Measurements from ENCODE around the gene ACBD6. TPM values are rescaled to one million over a fixed set of nuclear protein-coding genes. Genes with fewer than 3 reads are reported as not detected.

Gene ACBD6
- total RNA-seq, 1 experiment from 2014 or later, result 73.6 TPM

DNA sequence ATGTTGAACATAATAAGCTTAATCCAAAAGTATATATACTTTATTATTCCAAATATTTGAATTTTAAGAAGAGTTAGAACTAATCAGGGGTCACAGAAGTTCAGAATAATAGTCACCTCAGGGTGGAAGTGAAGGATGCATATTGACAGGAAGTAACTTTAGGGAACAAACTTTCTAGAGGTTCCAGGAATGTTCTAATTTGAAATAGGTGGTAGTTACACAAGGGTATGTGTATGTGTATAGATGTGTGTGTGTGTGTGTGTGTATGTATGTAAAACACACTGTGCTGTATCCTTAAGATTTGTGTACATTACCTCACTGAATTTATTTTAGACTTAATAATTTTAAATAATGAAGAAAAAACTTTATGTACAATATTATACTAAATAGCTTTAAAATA lies 110.4 kb downstream of the ACBD6 start:
- Mint-ChIP-seq H3K36me3 (ENCODE audit: insufficient read depth, unreplicated experiment) (no peaks in the 10 kb centered on the region), H3K4me3 (ENCODE audit: low read depth, unreplicated experiment) (no peak overlapping the region), H3K27me3 (ENCODE audit: unreplicated experiment) (no peaks in the 10 kb centered on the region), H3K4me1 (ENCODE audit: low read depth, unreplicated experiment) (no peaks in the 10 kb centered on the region), H3K27ac (ENCODE audit: unreplicated experiment) (no peak overlapping the region), H3K9me3 (ENCODE audit: low read depth, unreplicated experiment) (no peaks in the 10 kb centered on the region)
- TF ChIP-seq, protein P1, sequence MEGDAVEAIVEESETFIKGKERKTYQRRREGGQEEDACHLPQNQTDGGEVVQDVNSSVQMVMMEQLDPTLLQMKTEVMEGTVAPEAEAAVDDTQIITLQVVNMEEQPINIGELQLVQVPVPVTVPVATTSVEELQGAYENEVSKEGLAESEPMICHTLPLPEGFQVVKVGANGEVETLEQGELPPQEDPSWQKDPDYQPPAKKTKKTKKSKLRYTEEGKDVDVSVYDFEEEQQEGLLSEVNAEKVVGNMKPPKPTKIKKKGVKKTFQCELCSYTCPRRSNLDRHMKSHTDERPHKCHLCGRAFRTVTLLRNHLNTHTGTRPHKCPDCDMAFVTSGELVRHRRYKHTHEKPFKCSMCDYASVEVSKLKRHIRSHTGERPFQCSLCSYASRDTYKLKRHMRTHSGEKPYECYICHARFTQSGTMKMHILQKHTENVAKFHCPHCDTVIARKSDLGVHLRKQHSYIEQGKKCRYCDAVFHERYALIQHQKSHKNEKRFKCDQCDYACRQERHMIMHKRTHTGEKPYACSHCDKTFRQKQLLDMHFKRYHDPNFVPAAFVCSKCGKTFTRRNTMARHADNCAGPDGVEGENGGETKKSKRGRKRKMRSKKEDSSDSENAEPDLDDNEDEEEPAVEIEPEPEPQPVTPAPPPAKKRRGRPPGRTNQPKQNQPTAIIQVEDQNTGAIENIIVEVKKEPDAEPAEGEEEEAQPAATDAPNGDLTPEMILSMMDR (IDR thresholded peaks at IDR 0.05; ENCODE audit: unreplicated experiment), result no peak
- BruUV-seq (replicated peaks), result no TSS peak
- CTCF ChIA-PET, result no interaction called here
- DNase-seq, result no peak
- intact Hi-C loops (cut with micrococcal nuclease; ENCODE audit: unreplicated experiment), result no loop called here

DNA sequence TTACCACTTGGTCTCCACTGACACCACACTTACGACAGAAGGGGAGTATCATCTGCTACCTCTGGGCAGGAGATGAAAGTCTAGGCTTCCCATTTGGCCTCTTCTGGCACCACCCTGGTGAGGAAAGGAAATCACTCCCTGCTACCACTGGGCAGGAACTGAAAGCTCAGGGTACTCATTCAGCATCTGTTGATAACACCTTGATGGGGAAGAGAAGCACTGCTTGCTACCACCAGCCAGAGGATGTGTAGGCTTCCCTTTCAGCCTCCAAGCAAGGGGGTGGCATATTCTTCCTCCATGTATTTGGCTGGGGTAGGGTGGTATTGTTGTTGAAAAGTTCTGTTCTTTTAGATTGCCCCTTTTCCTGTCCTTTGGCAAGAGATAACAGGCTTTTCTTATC lies 115.0 kb downstream of the ACBD6 start:
- no TSS peak for BruUV-seq (replicated peaks)
- Mint-ChIP-seq H3K4me1 (ENCODE audit: low read depth, unreplicated experiment) (peaks cover 26% of the 10 kb centered on the region), H3K9me3 (ENCODE audit: low read depth, unreplicated experiment) (peaks cover 5% of the 10 kb centered on the region)

DNA sequence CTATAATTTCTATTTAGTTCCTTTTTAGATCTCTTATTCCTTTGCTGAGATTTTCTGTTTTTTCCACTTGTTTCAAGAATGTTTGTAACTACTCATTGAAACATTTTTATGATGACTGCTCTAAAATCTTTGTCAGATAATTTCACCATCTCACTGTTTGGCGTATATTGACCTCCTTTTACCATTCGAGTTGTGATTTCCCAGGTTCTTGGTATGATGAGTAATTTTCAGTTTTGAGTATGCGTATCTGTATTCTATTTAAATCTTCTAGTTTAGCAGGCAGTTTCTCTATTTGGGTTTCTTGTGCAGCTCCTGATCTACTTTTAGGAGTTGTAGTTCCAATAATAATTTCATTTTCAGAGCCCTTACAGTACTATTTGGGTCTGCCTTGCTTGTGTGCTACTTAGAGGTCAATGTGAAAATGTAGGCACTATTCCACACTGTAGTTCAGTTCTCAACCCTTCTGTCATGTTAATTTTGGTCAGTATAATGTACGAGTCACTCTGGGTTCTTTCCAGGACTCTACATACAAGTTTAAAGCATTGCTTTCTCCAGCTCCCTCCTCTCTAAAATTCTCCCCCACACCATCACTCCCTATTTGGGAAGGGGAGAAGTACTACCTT lies 115.5 kb downstream of the ACBD6 start:
- no peak for DNase-seq
- Mint-ChIP-seq H3K27ac (ENCODE audit: unreplicated experiment) (no peak overlapping the region), H3K4me1 (ENCODE audit: low read depth, unreplicated experiment) (peaks cover 32% of the 10 kb centered on the region), H3K9me3 (ENCODE audit: low read depth, unreplicated experiment) (peaks cover 5% of the 10 kb centered on the region), H3K27me3 (ENCODE audit: unreplicated experiment) (no peaks in the 10 kb centered on the region), H3K4me3 (ENCODE audit: low read depth, unreplicated experiment) (no peak overlapping the region), H3K36me3 (ENCODE audit: insufficient read depth, unreplicated experiment) (no peaks in the 10 kb centered on the region)
- no TSS peak for BruUV-seq (replicated peaks)
- TF ChIP-seq, protein P1 (IDR thresholded peaks at IDR 0.05; ENCODE audit: unreplicated experiment), result no peak
- intact Hi-C loops (cut with micrococcal nuclease; ENCODE audit: unreplicated experiment), result no loop called here
- CTCF ChIA-PET, result interaction anchor here (0.6 kb wide), 1 partner anchor 366 kb away, joined by 3 read pairs; no protein-coding TSS in a partner anchor

More for the DNA sequence above, 115.0 kb downstream of the ACBD6 start:
- Mint-ChIP-seq H3K4me3 (ENCODE audit: low read depth, unreplicated experiment) (no peak overlapping the region), H3K36me3 (ENCODE audit: insufficient read depth, unreplicated experiment) (no peaks in the 10 kb centered on the region), H3K27me3 (ENCODE audit: unreplicated experiment) (no peaks in the 10 kb centered on the region), H3K27ac (ENCODE audit: unreplicated experiment) (no peak overlapping the region)
- TF ChIP-seq, protein P1 (IDR thresholded peaks at IDR 0.05; ENCODE audit: unreplicated experiment), result no peak
- intact Hi-C loops (cut with micrococcal nuclease; ENCODE audit: unreplicated experiment), result no loop called here
- CTCF ChIA-PET, result no interaction called here
- DNase-seq, result no peak

DNA sequence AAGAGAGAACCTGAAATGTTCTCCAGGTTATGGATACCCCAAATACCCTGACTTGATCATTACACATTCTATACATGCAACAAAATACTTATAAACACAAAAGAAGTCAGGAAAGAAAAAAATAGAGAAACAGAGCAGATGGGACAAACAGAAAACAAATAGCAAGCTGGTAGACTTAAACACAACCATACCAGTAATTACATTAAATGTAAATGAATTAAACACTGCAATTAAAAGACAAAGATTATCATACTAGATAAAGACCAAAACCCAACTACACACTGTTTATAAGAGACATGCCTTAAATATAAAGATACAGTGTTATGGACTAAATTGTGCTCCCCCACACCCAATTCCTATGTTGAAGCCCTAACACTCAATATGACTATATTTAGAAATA lies 117.2 kb downstream of the ACBD6 start:
- TF ChIP-seq, protein P1 (IDR thresholded peaks at IDR 0.05; ENCODE audit: unreplicated experiment), result no peak
- Mint-ChIP-seq H3K9me3 (ENCODE audit: low read depth, unreplicated experiment) (peaks cover 6% of the 10 kb centered on the region), H3K36me3 (ENCODE audit: insufficient read depth, unreplicated experiment) (no peaks in the 10 kb centered on the region), H3K4me1 (ENCODE audit: low read depth, unreplicated experiment) (peaks cover 40% of the 10 kb centered on the region), H3K27ac (ENCODE audit: unreplicated experiment) (no peak overlapping the region), H3K4me3 (ENCODE audit: low read depth, unreplicated experiment) (no peak overlapping the region), H3K27me3 (ENCODE audit: unreplicated experiment) (no peaks in the 10 kb centered on the region)
- CTCF ChIA-PET, result no interaction called here
- no TSS peak for BruUV-seq (replicated peaks)
- intact Hi-C loops (cut with micrococcal nuclease; ENCODE audit: unreplicated experiment), result loop anchor here (2.0 kb wide), 1 partner anchor 74 kb away; no protein-coding TSS in a partner anchor
- no peak for DNase-seq
